NK-92 (cell line): ENCODE measurements around the gene ZNF611.
"Not testable (repeated sequence)": the region's sequence is repeated elsewhere in the genome, so short reads cannot be mapped to it uniquely, and the experiment has no call there.

Experiments
- DNase-seq: peaks from one replicate; lab custom pipeline; 2025; ENCODE audit not compliant: unreplicated experiment; lab: John Stamatoyannopoulos, UW

ZNF611 gene

GRCh38 chr19:52734893-52735661 is at the start of gene ZNF611:
ZNF611 (minus strand) TSS chr19:52735044; CDS start chr19:52715894, 19,150 bp downstream.
- peak; percentile 92 for DNase-seq

- DNase-seq, result not testable (repeated sequence)
Observed at GRCh38 chr19:52782864-52783263, 48.0 kb upstream of the ZNF611 start.

GRCh38 chr19:52778811-52779210 is 44.0 kb upstream of the ZNF611 start:
- no peak for DNase-seq

- DNase-seq, result not testable (repeated sequence)
Observed at GRCh38 chr19:52756447-52756846, 21.6 kb upstream of the ZNF611 start.

GRCh38 chr19:52749780-52750179 is 14.9 kb upstream of the ZNF611 start:
- DNase-seq, result no peak

GRCh38 chr19:52748336-52748950 is 13.6 kb upstream of the ZNF611 start:
- DNase-seq, result no peak

- DNase-seq, result not testable (repeated sequence)
Observed at GRCh38 chr19:52745919-52746318, 11.1 kb upstream of the ZNF611 start.

GRCh38 chr19:52743091-52743490 is 8.2 kb upstream of the ZNF611 start:
- DNase-seq, result no peak

GRCh38 chr19:52742516-52742915 is 7.7 kb upstream of the ZNF611 start:
- DNase-seq, result no peak

- DNase-seq, result no peak
Observed at GRCh38 chr19:52741951-52742485, 7.2 kb upstream of the ZNF611 start.

GRCh38 chr19:52741371-52741770 is 6.5 kb upstream of the ZNF611 start:
- not testable (repeated sequence) for DNase-seq

GRCh38 chr19:52739576-52739975 is 4.7 kb upstream of the ZNF611 start:
- no peak for DNase-seq

GRCh38 chr19:52735734-52736133 is 890 bp upstream of the ZNF611 start:
- no peak for DNase-seq

GRCh38 chr19:52734331-52734892 is 432 bp downstream of the ZNF611 start:
- DNase-seq, result no peak

GRCh38 chr19:52726051-52726450 is 8.8 kb downstream of the ZNF611 start:
- not testable (repeated sequence) for DNase-seq

GRCh38 chr19:52725528-52725961 is 9.3 kb downstream of the ZNF611 start:
- no peak for DNase-seq

GRCh38 chr19:52724701-52725514 is 9.9 kb downstream of the ZNF611 start:
- no peak for DNase-seq

- not testable (repeated sequence) for DNase-seq
Observed at GRCh38 chr19:52723907-52724598, 10.8 kb downstream of the ZNF611 start.

- DNase-seq, result no peak
Observed at GRCh38 chr19:52722062-52723003, 12.5 kb downstream of the ZNF611 start.
